Gastrocnemius medialis (tissue), 4 donors: ENCODE data around the gene PLA2G3. TPM values are rescaled to one million over a fixed set of nuclear protein-coding genes. Genes with fewer than 3 reads are reported as not detected.

Experiments
- ATAC-seq, 2 donors: fragments of 150-250 bp; one replicate each; pipeline ENCODE4 v1.9.1; 2016
- DNase-seq, 2 donors: peaks; one replicate each; pipeline ENCODE4 v3.0.0-alpha.2; 2019
- H3K27ac ChIP-seq, 4 donors: fragments of 200-600 bp; sonication (generic); 1 replicate in 1 of 4; 2 replicates in 3 of 4; pipeline ENCODE4 v1.5.1; 2016 to 2018; ENCODE audit warnings: mild to moderate bottlenecking in 2 of 4, moderate library complexity in 1 of 4
- H3K27me3 ChIP-seq, 3 donors: fragments of 200-600 bp; sonication (generic) in 2 of 3; 1 replicate in 1 of 3; 2 replicates in 2 of 3; pipeline versions ENCODE4 v1.5.1 to v1.6.0; 2016 to 2019; ENCODE audit warnings: mild to moderate bottlenecking in 1 of 3, moderate library complexity in 1 of 3
- H3K36me3 ChIP-seq, 2 donors: fragments of 200-600 bp; sonication (generic) in 1 of 2; one replicate each; pipeline ENCODE4 v1.5.1; 2017 to 2018
- H3K4me1 ChIP-seq, 2 donors: fragments of 200-600 bp; sonication (generic) in 1 of 2; one replicate each; pipeline ENCODE4 v1.5.1; 2016 to 2017; ENCODE audit warnings: mild to moderate bottlenecking in 2 of 2
- H3K4me3 ChIP-seq, 4 donors: fragments of 200-600 bp; sonication (generic) in 3 of 4; 1 replicate in 1 of 4; 2 replicates in 3 of 4; pipeline ENCODE4 v1.5.1; 2016 to 2019; ENCODE audit warnings: mild to moderate bottlenecking in 2 of 4
- H3K9me3 ChIP-seq, 3 donors: fragments of 200-600 bp; sonication (generic) in 2 of 3; 1 replicate in 1 of 3; 2 replicates in 2 of 3; pipeline ENCODE4 v1.5.1; 2016 to 2019
- POLR2A ChIP-seq, 2 donors: fragments of 450-650 bp; IDR thresholded peaks; one replicate each; pipeline ENCODE4 v1.6.1; 2017; ENCODE audit warnings: antibody characterized with exemption in 2 of 2, mild to moderate bottlenecking in 2 of 2, moderate library complexity in 2 of 2
- in situ Hi-C, 4 donors: fragments of 200-750 bp; cut with MboI; loops; one replicate each; pipeline versions ENCODE4 v1.15.0 to v1.8.0; 2017; ENCODE audit warnings: low sequenced_read_pairs in 4 of 4
- intact Hi-C: fragments of 100-400 bp; cut with DNase I; formaldehyde crosslinking; loops from one replicate; pipeline ENCODE4 v1.15.1; 2023; ENCODE audit warnings: low total_unique reads
- total RNA-seq, 4 donors: library from RNA; depleted of rRNA; stranded (reverse); fragments of >200 nt; gene quantifications; one replicate each; pipeline versions ENCODE4 v1.1.0 to v1.2.3, GENCODE V29; 2016
- TF ChIP-seq, protein P1 (sequence below), 5 experiments: fragments of 450-650 bp in 3 of 5; fragments of 200-600 bp in 2 of 5; sonication (generic) in 2 of 5; IDR thresholded peaks in 4 of 5; conservative IDR thresholded peaks in 1 of 5; 1 replicate in 4 of 5; 2 replicates in 1 of 5; pipeline ENCODE4 v1.5.1; 2016 to 2019; ENCODE audit warnings: antibody characterized with exemption in 5 of 5, mild to moderate bottlenecking in 3 of 5, moderate library complexity in 3 of 5

PLA2G3 gene
- total RNA-seq, 4 donors from 2014 or later, result not detected

DNA sequence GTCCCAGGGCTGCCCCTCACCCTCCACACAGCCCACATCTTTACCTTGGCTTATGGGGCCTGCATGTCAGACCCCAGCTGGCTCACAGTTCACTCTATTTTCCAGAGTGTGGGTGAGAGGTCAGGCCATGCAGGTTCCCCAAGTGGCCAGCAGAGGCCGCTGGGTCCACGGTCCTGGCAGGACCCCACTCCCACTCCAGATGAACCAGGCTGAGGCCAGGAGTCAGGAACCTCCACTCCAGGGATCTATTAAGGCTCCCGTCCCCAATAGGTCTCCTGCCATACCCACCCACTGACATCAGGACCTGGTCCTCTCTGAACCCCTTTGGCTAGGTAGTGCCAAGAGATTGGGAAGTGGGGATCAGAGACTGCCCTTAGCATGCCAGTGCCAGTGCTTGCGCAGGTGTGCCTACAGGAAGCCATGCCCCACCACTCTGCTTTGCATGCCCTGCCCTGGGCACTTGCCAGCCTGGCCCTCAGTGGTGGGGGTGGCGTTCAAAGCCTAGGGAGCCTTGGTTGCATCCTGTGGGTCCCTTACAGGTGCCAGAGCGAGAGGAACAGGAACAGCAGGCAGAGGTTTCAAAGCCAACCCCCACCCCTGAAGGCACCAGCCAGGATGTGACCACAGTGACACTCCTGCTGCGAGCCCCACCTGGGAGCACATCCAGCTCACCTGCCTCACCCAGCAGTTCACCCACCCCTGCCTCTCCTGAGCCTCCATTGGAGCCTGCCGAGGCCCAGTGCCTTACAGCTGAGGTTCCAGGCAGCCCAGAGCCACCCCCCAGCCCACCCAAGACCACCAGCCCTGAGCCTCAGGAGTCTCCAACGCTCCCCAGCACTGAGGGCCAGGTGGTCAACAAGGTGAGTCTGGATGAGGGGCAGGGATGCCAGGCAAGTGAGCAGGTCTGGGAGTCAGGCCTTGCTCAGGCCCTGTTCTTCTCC is 50.9 kb downstream of the PLA2G3 start:
- Histone ChIP-seq H3K4me3 (no peak overlapping the region), H3K27me3 (no peaks in the 10 kb centered on the region), H3K4me1 (peaks cover 35 to 39% of the 10 kb centered on the region in 2 donors), H3K27ac (peak overlapping the region; percentile 20 to 63 (median 54)), H3K9me3 (no peaks in the 10 kb centered on the region), H3K36me3 (peaks cover 0 to 13% of the 10 kb centered on the region in 2 donors)
- in situ Hi-C loops (loop anchor here (5.0 to 10.0 kb wide), 8 partner anchors 58 to 145 kb away; partner anchors contain the start of genes MORC2 (in 2 of the 4) and TUG1 (in 2 of the 4)), intact Hi-C loops (loop anchor here (1.0 kb wide), 3 partner anchors 18 to 142 kb away; partner anchors contain the start of gene SELENOM)
- DNase-seq (peak; percentile 44 to 62), ATAC-seq (peak; percentile 17 to 22)
- no peak for TF ChIP-seq POLR2A (IDR thresholded peaks at IDR 0.05)
- TF ChIP-seq, protein P1, sequence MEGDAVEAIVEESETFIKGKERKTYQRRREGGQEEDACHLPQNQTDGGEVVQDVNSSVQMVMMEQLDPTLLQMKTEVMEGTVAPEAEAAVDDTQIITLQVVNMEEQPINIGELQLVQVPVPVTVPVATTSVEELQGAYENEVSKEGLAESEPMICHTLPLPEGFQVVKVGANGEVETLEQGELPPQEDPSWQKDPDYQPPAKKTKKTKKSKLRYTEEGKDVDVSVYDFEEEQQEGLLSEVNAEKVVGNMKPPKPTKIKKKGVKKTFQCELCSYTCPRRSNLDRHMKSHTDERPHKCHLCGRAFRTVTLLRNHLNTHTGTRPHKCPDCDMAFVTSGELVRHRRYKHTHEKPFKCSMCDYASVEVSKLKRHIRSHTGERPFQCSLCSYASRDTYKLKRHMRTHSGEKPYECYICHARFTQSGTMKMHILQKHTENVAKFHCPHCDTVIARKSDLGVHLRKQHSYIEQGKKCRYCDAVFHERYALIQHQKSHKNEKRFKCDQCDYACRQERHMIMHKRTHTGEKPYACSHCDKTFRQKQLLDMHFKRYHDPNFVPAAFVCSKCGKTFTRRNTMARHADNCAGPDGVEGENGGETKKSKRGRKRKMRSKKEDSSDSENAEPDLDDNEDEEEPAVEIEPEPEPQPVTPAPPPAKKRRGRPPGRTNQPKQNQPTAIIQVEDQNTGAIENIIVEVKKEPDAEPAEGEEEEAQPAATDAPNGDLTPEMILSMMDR (IDR thresholded peaks at IDR 0.05 in 4 of 5, conservative IDR thresholded peaks at IDR 0.05 in 1 of 5), result peak; percentile 90 to 94 (median 93)

DNA sequence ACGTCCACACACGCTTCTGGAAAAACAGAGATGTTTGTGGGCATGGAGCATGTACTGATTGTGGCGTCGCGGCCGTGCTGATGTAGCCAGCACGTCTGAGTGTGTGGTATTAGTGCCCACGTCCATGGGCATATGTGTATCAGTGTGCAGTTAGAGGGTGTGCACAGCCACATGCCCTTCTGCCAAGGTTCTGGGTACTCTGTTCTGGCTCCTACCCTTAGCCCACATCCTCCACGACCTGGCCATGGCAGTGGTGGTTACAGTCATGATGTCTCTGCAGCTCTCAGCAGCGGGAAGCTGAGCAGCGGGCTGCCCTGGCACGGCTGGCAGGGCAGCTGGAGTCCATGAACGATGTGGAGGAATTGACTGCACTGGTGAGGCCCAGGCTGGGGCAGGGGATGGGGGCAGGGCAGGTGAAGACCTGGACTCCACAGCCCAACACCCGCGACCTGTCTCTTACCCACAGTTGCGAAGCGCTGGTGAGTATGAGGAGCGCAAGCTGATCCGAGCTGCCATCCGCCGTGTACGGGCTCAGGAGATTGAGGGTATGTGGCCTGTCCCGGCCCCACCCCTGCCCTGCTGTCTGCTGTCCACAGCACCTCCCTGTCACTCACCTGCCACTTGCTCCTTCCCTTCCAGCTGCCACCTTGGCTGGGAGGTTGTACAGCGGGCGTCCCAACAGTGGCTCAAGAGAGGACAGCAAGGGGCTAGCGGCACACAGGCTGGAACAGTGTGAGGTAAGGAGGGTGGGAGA is 51.9 kb downstream of the PLA2G3 start:
- ATAC-seq, result no peak
- Histone ChIP-seq H3K27me3 (no peaks in the 10 kb centered on the region), H3K4me1 (peaks cover 30 to 40% of the 10 kb centered on the region in 2 donors), H3K27ac (peak overlapping the region; percentile 20 to 63 (median 54)), H3K4me3 (no peak overlapping the region), H3K36me3 (peaks cover 0 to 13% of the 10 kb centered on the region in 2 donors), H3K9me3 (no peaks in the 10 kb centered on the region)
- in situ Hi-C loops, result loop anchor here (5.0 to 10.0 kb wide), 5 partner anchors 66 to 136 kb away; partner anchors contain the start of genes MORC2 (in 2 of the 4) and TUG1 (in 2 of the 4)
- peak in 1 of 2 donors; percentile 25 for DNase-seq
- TF ChIP-seq, protein P1 (IDR thresholded peaks at IDR 0.05 in 4 of 5, conservative IDR thresholded peaks at IDR 0.05 in 1 of 5), result no peak
- no peak for TF ChIP-seq POLR2A (IDR thresholded peaks at IDR 0.05)
- intact Hi-C loops, result no loop called here

DNA sequence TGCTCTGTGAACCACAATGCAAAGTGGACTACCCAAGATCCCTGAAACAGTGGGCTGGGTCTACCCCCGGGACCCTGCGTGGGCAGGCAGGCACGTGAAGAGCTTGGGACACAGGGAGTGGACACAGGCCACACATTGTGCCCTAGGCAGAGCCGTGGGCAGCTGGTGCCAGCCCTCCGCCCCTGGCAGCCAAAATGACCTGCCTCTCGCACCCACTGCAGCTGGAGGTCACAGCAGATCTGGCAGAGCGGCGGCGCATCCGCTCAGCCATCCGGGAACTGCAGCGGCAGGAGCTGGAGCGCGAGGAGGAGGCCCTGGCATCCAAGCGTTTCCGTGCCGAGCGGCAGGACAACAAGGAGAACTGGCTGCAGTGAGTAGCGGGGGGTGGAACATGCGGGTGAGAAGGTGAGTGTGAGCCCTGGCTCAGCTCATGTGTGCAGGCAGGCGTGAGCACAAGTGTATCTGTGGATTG is 52.5 kb downstream of the PLA2G3 start:
- peaks cover 32 to 41% of the 10 kb centered on the region in 2 donors for H3K4me1 ChIP-seq
- intact Hi-C loops (no loop called here), in situ Hi-C loops (loop anchor here (5.0 to 10.0 kb wide), 5 partner anchors 67 to 135 kb away; partner anchors contain the start of genes MORC2 (in 2 of the 4) and TUG1 (in 2 of the 4))
- DNase-seq, result peak in 1 of 2 donors; percentile 10
- H3K4me3 ChIP-seq, result no peak overlapping the region
- no peak overlapping the region for H3K27ac ChIP-seq
- no peaks in the 10 kb centered on the region for H3K9me3 ChIP-seq
- peaks cover 0 to 13% of the 10 kb centered on the region in 2 donors for H3K36me3 ChIP-seq
- H3K27me3 ChIP-seq, result no peaks in the 10 kb centered on the region
- ATAC-seq, result no peak
- TF ChIP-seq, protein P1 (IDR thresholded peaks at IDR 0.05 in 4 of 5, conservative IDR thresholded peaks at IDR 0.05 in 1 of 5), result no peak
- TF ChIP-seq POLR2A (IDR thresholded peaks at IDR 0.05), result no peak

DNA sequence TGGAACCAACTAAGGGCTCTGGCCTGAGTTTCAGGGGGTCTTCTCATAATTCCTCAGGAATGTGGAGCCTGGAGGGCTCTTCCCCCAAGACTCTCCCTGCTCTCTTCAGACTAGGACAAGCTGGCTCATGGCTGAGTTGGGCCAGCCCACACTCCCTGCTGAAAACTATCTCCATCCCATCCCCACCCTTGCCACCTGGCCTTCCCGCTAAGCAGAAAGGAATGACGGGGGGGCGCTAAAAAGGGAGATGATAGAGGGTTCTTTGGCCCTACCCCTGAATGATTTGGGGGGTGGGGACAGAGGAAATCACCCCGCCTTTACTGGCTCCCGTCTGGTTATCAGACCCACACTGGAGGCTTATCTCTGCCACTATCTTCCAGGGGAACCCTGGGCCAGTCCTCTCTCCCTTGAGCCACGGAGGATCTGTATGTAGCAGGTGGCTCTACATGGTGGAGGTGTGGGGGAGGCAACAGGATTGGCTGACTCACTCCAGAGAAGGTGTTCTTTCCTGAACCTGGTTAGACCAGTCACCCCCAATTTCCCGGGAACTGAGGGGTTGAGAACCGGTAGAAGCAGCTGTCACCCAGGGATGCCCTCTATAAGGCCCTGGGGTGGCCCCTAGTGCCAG is 53.5 kb downstream of the PLA2G3 start:
- Histone ChIP-seq H3K36me3 (peaks cover 0 to 13% of the 10 kb centered on the region in 2 donors), H3K4me1 (peaks cover 23 to 40% of the 10 kb centered on the region in 2 donors), H3K27ac (peak overlapping the region; percentile 28 to 93 (median 88)), H3K27me3 (no peaks in the 10 kb centered on the region), H3K4me3 (no peak overlapping the region), H3K9me3 (no peaks in the 10 kb centered on the region)
- DNase-seq, result no peak
- in situ Hi-C loops (loop anchor here (5.0 to 10.0 kb wide), 5 partner anchors 68 to 135 kb away; partner anchors contain the start of genes MORC2 (in 2 of the 4) and TUG1 (in 2 of the 4)), intact Hi-C loops (no loop called here)
- TF ChIP-seq, protein P1 (IDR thresholded peaks at IDR 0.05 in 4 of 5, conservative IDR thresholded peaks at IDR 0.05 in 1 of 5), result no peak
- TF ChIP-seq POLR2A (IDR thresholded peaks at IDR 0.05), result no peak
- ATAC-seq, result no peak
